Measurements from ENCODE around the gene STRN4.

The STRN4 gene

GRCh38 chr19:46704379-46705076 is 41.7 kb downstream of the STRN4 start:
- DNase-seq, result no peak

- no peak for DNase-seq
Measured at GRCh38 chr19:46700704-46701103, 45.5 kb downstream of the STRN4 start.

- no peak for DNase-seq
Measured at GRCh38 chr19:46698395-46699321, 47.6 kb downstream of the STRN4 start.

- DNase-seq, result peak; percentile 60
Measured at GRCh38 chr19:46697204-46697960, 48.9 kb downstream of the STRN4 start.

GRCh38 chr19:46696866-46697203 is 49.4 kb downstream of the STRN4 start:
- no peak for DNase-seq

GRCh38 chr19:46696052-46696451 is 50.2 kb downstream of the STRN4 start:
- DNase-seq, result no peak

GRCh38 chr19:46693760-46694159 is 52.5 kb downstream of the STRN4 start:
- no peak for DNase-seq

GRCh38 chr19:46692918-46693722 is 53.1 kb downstream of the STRN4 start:
- no peak for DNase-seq

- no peak for DNase-seq
Measured at GRCh38 chr19:46691948-46692347, 54.3 kb downstream of the STRN4 start.

GRCh38 chr19:46691104-46691503 is 55.1 kb downstream of the STRN4 start:
- DNase-seq, result no peak

GRCh38 chr19:46689358-46689757 is 56.9 kb downstream of the STRN4 start:
- no peak for DNase-seq

GRCh38 chr19:46687438-46688145 is 58.7 kb downstream of the STRN4 start:
- no peak for DNase-seq

GRCh38 chr19:46685189-46685588 is 61.1 kb downstream of the STRN4 start:
- DNase-seq, result no peak

- no peak for DNase-seq
Measured at GRCh38 chr19:46678110-46678732, 68.0 kb downstream of the STRN4 start.

GRCh38 chr19:46674416-46675178 is 71.7 kb downstream of the STRN4 start:
- DNase-seq, result no peak

GRCh38 chr19:46670813-46671212 is 75.4 kb downstream of the STRN4 start:
- DNase-seq, result no peak
